Subcutaneous abdominal adipose tissue (tissue), 5 donors: ENCODE measurements around the gene LARGE1.

Experiments
- H3K27ac ChIP-seq: one replicate; pipeline ENCODE4 v1.7.0; 2013; ENCODE audit warnings: low read depth, mild to moderate bottlenecking, inconsistent platforms, low read length, moderate library complexity
- H3K27me3 ChIP-seq, 5 donors: one replicate each; pipeline ENCODE4 v1.7.0; 2013; ENCODE audit warnings: low read length in 5 of 5, inconsistent platforms in 1 of 5; ENCODE audit not compliant: control insufficient read depth in 5 of 5, insufficient read depth in 4 of 5
- H3K36me3 ChIP-seq, 5 donors: one replicate each; pipeline ENCODE4 v1.7.0; 2013; ENCODE audit warnings: low read length in 5 of 5; ENCODE audit not compliant: control insufficient read depth in 5 of 5, insufficient read depth in 5 of 5
- H3K4me1 ChIP-seq, 5 donors: one replicate each; pipeline ENCODE4 v1.7.0; 2013; ENCODE audit warnings: low read length in 5 of 5, mild to moderate bottlenecking in 3 of 5, moderate library complexity in 1 of 5; ENCODE audit not compliant: control insufficient read depth in 5 of 5, insufficient read depth in 5 of 5
- H3K4me3 ChIP-seq, 5 donors: one replicate each; pipeline ENCODE4 v1.7.0; 2013; ENCODE audit warnings: low read length in 5 of 5, low read depth in 1 of 5
- H3K9ac ChIP-seq, 5 donors: one replicate each; pipeline ENCODE4 v1.7.0; 2013; ENCODE audit warnings: low read length in 5 of 5, mild to moderate bottlenecking in 4 of 5, moderate library complexity in 3 of 5
- H3K9me3 ChIP-seq, 5 donors: one replicate each; pipeline ENCODE4 v1.7.0; 2013; ENCODE audit warnings: low read length in 5 of 5; ENCODE audit not compliant: control insufficient read depth in 5 of 5
- donor health status: healthy.
- donor health status: healthy.
- donor health status: healthy.
- donor health status: healthy.
- donor health status: healthy.

Gene LARGE1

DNA sequence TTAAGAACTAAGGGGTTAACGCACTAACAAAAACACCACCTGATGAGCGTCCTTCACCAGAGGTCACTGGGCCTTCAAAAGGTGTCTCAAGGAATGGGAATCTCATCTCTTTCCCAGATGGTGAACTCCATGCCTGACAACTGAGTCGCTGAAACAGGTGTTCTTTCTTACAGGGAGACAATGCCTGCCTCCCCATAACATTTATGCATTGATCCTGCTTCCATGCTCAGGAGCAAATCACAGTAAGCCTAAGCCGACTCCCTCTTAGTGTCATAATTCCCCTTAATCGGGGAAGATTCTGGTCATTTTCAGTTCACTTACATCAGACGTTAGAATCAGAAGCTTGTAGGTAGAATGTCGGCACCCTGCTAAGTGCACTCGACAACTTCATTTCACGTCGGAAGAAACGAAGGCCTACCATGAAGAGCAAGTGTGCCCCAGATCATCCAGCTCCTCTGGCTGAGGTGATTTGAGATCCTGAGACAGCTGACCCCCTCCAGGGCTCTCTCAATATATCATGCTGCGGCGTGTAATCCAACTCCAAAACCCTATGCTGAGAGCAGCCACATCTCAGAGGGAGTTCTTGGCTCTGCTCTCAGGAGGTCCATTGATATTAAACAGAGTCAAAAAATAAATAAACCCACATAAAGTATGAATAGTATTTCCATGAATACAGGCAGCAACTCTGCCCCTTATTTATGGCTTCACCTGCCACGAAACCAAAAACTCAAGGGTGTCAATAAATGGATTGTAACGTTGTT lies 163.1 kb downstream of the LARGE1 start:
- Histone ChIP-seq H3K4me3 (no peak overlapping the region), H3K9ac (no peak overlapping the region), H3K36me3 (no peaks in the 10 kb centered on the region), H3K27ac (no peak overlapping the region), H3K9me3 (peaks cover 0 to under 1% (median 0%) of the 10 kb centered on the region in 5 donors), H3K27me3 (no peaks in the 10 kb centered on the region), H3K4me1 (peaks cover 0 to 3% (median 0%) of the 10 kb centered on the region in 5 donors)

DNA sequence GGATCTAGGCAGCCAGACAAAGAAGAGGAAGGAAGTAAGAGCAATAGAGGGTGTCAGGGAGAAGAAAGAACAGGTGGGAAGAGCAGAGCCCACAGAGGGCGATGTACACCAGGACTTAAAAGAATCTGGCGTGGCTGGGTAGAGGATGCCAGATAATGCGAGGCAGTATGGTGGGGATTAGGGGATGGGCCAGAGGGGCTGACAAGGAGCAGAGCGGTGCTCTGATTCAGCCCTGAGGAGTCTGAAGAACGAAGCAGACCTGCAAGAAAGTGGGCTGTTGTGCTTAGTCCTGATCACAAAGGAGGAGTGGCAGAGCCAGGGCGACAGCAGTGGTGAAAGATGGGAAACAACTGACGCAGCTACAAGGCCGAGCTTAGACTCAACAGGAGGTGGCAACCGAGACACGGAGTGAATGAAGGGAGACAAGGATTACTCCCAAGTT lies 163.7 kb downstream of the LARGE1 start:
- no peaks in the 10 kb centered on the region for H3K9me3 ChIP-seq
- H3K4me1 ChIP-seq = peaks cover 0 to 3% (median 0%) of the 10 kb centered on the region in 5 donors
- H3K36me3 ChIP-seq = no peaks in the 10 kb centered on the region
- H3K4me3 ChIP-seq = no peak overlapping the region
- no peaks in the 10 kb centered on the region for H3K27me3 ChIP-seq
- H3K27ac ChIP-seq = no peak overlapping the region
- H3K9ac ChIP-seq = no peak overlapping the region

DNA sequence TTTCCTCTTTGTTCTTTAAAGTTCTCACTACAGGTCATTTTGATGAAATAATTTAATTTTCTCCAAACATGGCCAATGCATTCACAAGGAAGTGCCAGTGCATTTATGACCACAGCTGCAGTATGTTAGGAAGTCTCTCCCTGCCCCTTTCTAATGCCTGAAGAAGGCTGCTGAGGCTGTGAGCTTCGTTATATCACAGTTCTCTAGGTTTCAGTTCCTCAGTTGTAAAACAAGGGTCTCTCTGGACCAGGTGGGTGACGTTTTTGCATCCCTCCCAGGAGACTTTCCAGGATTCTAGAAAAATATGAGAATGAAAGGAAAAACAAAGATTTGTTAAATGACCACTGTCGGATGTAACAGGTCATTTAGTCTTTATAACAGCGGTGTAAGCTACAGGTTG lies 171.6 kb downstream of the LARGE1 start:
- no peak overlapping the region for H3K9ac ChIP-seq
- H3K27ac ChIP-seq = no peak overlapping the region
- no peaks in the 10 kb centered on the region for H3K4me1 ChIP-seq
- H3K36me3 ChIP-seq = no peaks in the 10 kb centered on the region
- no peaks in the 10 kb centered on the region for H3K27me3 ChIP-seq
- no peaks in the 10 kb centered on the region for H3K9me3 ChIP-seq
- H3K4me3 ChIP-seq = no peak overlapping the region

DNA sequence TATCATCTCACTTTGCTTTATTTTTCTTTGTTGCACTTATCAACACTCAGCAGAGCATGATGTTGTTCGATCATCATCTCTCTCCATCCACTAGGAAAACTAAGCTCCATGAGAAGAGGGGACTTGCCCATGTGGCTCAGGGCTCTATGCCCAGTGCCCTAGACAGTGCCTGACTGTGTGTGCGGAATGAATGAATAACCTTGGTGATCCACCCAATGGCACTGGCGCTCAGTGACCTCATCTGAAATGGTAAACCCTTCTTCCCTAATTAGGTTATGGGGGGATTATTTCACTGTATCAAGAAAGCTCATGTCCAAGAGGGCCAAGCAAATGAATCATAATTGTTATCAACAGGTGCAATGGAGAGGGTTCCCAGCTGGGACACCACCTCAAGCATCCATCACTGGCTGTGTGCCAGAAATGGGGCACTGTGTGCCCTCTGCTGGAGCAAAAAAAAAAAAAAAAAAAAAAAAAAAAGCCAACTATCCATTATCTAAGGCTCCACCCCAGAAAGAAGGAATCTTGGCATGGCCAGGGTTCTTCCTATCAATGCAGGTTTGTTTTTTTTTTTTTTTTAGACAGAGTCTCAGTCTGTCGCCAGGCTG lies 172.6 kb downstream of the LARGE1 start:
- Histone ChIP-seq H3K27ac (no peak overlapping the region), H3K9me3 (no peaks in the 10 kb centered on the region), H3K4me3 (no peak overlapping the region), H3K4me1 (no peaks in the 10 kb centered on the region), H3K27me3 (no peaks in the 10 kb centered on the region), H3K9ac (no peak overlapping the region), H3K36me3 (no peaks in the 10 kb centered on the region)

DNA sequence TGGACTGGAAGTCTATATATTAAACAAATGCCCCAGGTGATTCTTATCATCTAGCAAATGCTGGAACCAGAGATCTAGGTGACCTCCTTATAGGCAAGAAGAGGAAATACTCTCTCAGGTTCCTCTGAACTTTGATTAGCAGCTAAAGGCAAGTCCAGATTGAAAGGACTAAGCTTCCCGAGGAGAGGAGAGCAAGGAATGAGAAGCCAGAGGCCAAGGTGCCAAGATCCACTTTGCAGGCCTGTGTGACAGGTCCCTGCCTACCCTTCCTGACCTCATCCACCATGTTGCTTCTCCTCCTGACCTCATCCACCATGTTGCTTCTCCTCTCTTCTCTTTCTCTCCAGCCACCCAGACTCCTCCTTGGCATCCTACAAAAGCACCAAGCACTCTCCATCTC lies 173.2 kb downstream of the LARGE1 start:
- Histone ChIP-seq H3K9me3 (no peaks in the 10 kb centered on the region), H3K27me3 (no peaks in the 10 kb centered on the region), H3K27ac (no peak overlapping the region), H3K36me3 (no peaks in the 10 kb centered on the region), H3K4me3 (no peak overlapping the region), H3K4me1 (no peaks in the 10 kb centered on the region), H3K9ac (no peak overlapping the region)

DNA sequence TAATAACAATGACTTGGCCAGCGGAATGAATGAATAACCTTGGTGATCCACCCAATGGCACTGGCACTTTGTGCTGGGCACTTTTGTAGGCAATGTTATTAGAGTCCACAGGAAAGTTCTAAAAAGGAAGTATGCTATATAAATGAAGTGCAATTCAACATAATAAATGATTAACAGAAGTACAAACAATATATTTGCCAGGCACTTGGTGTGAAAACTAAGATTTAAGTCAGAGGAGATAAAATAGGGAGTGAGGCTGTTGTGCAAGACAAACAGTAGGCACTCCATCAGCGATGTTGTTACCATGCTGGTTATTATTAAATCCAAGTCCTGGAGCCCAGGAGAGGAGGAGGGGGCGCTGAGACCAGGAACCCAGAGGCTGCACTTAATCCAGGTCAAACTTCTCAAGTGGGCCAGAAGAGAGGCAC lies 173.8 kb downstream of the LARGE1 start:
- no peak overlapping the region for H3K4me3 ChIP-seq
- no peaks in the 10 kb centered on the region for H3K27me3 ChIP-seq
- H3K9me3 ChIP-seq = no peaks in the 10 kb centered on the region
- no peak overlapping the region for H3K9ac ChIP-seq
- no peak overlapping the region for H3K27ac ChIP-seq
- H3K36me3 ChIP-seq = no peaks in the 10 kb centered on the region
- peaks cover 0 to 2% (median 0%) of the 10 kb centered on the region in 5 donors for H3K4me1 ChIP-seq

DNA sequence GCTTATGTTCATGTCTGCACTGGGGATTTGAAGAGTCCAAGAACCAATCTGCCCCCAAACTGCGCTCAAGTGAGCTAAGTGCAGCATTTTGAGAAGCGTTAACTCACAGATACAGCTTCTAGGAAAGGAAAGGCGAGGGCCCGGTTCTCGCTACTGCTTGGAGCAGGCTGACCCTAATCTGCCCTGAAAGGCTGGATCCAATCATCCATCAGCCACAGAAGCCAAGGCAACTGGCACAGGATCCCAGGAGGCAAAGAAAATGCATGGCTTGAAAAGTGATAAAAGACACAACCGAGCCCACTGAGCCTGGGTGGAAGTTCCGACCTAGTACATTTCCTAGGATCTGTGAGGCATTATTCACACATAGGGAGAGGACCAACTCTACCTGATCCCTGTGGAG lies 174.8 kb downstream of the LARGE1 start:
- Histone ChIP-seq H3K36me3 (no peaks in the 10 kb centered on the region), H3K9ac (no peak overlapping the region), H3K4me1 (peaks cover 0 to 4% (median 0%) of the 10 kb centered on the region in 5 donors), H3K27ac (no peak overlapping the region), H3K27me3 (no peaks in the 10 kb centered on the region), H3K9me3 (no peaks in the 10 kb centered on the region), H3K4me3 (no peak overlapping the region)

DNA sequence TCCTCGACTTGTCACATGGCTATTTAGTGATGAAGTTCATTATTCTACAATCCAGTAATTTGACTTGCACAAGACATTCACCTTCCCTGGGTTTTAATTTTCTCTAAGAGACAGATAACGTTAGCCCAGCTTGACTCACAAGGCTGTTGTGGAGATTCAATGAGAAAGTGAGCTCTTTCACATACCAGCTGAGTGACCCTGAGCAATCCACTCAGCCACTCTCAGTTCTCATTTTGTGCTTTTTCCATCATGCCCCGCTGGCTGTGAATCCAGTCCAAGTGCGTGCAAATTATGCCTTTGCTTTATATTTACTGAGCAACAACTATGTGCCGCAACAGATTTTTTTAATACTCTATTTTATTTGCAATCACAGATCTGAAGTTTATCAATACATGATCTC lies 176.5 kb downstream of the LARGE1 start:
- Histone ChIP-seq H3K4me1 (peaks cover 0 to 4% (median 0%) of the 10 kb centered on the region in 5 donors), H3K9me3 (no peaks in the 10 kb centered on the region), H3K9ac (no peak overlapping the region), H3K36me3 (no peaks in the 10 kb centered on the region), H3K4me3 (no peak overlapping the region), H3K27me3 (no peaks in the 10 kb centered on the region), H3K27ac (no peak overlapping the region)

DNA sequence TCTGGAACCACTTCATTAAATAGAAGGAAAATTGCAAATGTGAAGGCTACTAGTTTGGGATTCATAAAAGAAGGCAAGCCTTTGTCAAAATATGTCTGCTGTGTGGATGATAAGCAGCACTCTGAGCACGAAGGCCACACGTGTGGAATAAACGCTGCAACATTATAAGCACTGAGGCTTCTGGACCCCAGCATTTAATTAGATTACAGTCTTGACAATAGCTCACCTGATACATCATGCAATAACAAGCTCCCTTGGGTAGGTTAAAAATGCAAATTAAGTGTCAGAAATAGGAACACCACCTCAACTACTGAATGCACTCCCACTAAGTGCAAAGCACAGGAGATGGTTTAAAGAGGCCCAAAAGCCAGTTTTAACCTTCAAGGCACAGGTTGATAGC lies 179.3 kb downstream of the LARGE1 start:
- Histone ChIP-seq H3K9me3 (peaks cover 0 to under 1% (median 0%) of the 10 kb centered on the region in 5 donors), H3K4me1 (peaks cover 0 to 4% (median 0%) of the 10 kb centered on the region in 5 donors), H3K27ac (no peak overlapping the region), H3K4me3 (no peak overlapping the region), H3K9ac (no peak overlapping the region), H3K27me3 (no peaks in the 10 kb centered on the region), H3K36me3 (no peaks in the 10 kb centered on the region)

DNA sequence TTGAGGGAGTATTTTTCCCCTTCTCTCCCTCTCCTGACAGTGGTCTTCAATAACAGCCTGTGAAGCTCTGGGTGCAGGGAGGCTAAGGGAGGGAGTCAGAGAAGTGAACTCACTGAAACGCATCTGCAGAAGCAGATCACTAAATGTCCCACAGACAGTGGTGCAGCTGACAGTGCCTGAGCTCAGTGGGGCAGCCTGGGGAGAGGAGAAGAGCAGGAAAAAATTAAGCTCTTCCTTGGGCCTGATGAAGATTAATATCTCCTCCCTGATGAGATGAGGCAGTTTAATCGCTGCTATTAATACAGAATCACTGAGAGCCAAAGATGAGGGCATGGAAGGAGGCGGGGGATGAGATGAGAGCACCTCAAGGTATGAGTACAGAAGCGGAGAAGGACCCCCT lies 180.8 kb downstream of the LARGE1 start:
- Histone ChIP-seq H3K4me1 (peaks cover 0 to 4% (median 0%) of the 10 kb centered on the region in 5 donors), H3K9me3 (peaks cover 0 to 4% (median 0%) of the 10 kb centered on the region in 5 donors), H3K9ac (no peak overlapping the region), H3K27me3 (no peaks in the 10 kb centered on the region), H3K4me3 (no peak overlapping the region), H3K27ac (no peak overlapping the region), H3K36me3 (no peaks in the 10 kb centered on the region)
